HepG2 (cell line): ENCODE data around the gene ABTB2. TPM values are rescaled to one million over a fixed set of nuclear protein-coding genes. Genes with fewer than 3 reads are reported as not detected.

Source experiments
- LCORL ChIP-seq, 2 experiments: fragments of 450-650 bp in 1 of 2; sonication (generic) in 1 of 2; formaldehyde crosslinking in 1 of 2; IDR thresholded peaks; 2 replicates each; pipeline versions ENCODE4 v1.5.0 to v1.6.1; 2017 to 2020; ENCODE audit warnings: antibody characterized with exemption in 1 of 2, missing genetic modification reagents in 1 of 2
- TAF15 ChIP-seq: fragments of 200-400 bp; formaldehyde crosslinking; IDR thresholded peaks from one replicate; pipeline ENCODE4 v1.6.1; 2018; ENCODE audit warnings: mild to moderate bottlenecking, low read depth, low read length; ENCODE audit not compliant: poor library complexity, severe bottlenecking
- ZBTB14 ChIP-seq: sonication (generic); formaldehyde crosslinking; IDR thresholded peaks from 2 replicates; pipeline ENCODE4 v1.4.0; 2020; ENCODE audit warnings: missing genetic modification reagents
- ZBTB20 ChIP-seq: sonication (generic); formaldehyde crosslinking; IDR thresholded peaks from 2 replicates; pipeline ENCODE4 v1.8.1; 2023; ENCODE audit warnings: missing genetic modification reagents, low read depth, mild to moderate bottlenecking, borderline replicate concordance
- ZFP36L1 ChIP-seq: sonication (generic); formaldehyde crosslinking; IDR thresholded peaks from 2 replicates; pipeline ENCODE4 v1.8.0; 2022; ENCODE audit warnings: mild to moderate bottlenecking, missing genetic modification reagents, moderate library complexity
- ZNF383 ChIP-seq: sonication (generic); formaldehyde crosslinking; IDR thresholded peaks from 2 replicates; pipeline ENCODE4 v1.4.0; 2020; ENCODE audit warnings: missing genetic modification reagents, mild to moderate bottlenecking, borderline replicate concordance
- ZNF414 ChIP-seq: sonication (generic); formaldehyde crosslinking; IDR thresholded peaks from 2 replicates; pipeline ENCODE4 v1.5.0; 2020; ENCODE audit warnings: missing genetic modification reagents
- ZNF75D ChIP-seq: sonication (generic); formaldehyde crosslinking; IDR thresholded peaks from 2 replicates; pipeline ENCODE4 v1.8.1; 2023; ENCODE audit warnings: missing genetic modification reagents, mild to moderate bottlenecking, borderline replicate concordance
- ZNF766 ChIP-seq: sonication (generic); formaldehyde crosslinking; IDR thresholded peaks from 2 replicates; pipeline ENCODE4 v1.5.0; 2020; ENCODE audit warnings: missing genetic modification reagents, borderline replicate concordance
- polyA plus RNA-seq, 8 experiments: library from polyadenylated mRNA; depleted of rRNA in 3 of 8; stranded (reverse) in 7 of 8; unstranded in 1 of 8; fragments of >200 nt; fragmentation: Illumina TruSeq in 4 of 8; extraction: Trizol in 4 of 8; gene quantifications; 2 replicates each; pipeline versions ENCODE4 v1.2.1 to v1.2.3, GENCODE V29; 2011 to 2016; ENCODE audit warnings: low read depth in 4 of 8, missing spikeins in 1 of 8, mixed read lengths in 1 of 8; ENCODE audit not compliant: insufficient read depth in 1 of 8
- total RNA-seq, 5 experiments: library from RNA; depleted of rRNA; stranded (reverse); fragments of >200 nt; fragmentation: Illumina TruSeq; extraction: Trizol; gene quantifications; 2 replicates each; pipeline ENCODE4 v1.2.3, GENCODE V29; 2016; ENCODE audit warnings: low read depth in 1 of 5
- TF ChIP-seq, protein P1 (sequence below): sonication (generic); formaldehyde crosslinking; IDR thresholded peaks from 2 replicates; pipeline ENCODE4 v1.5.0; 2020; ENCODE audit warnings: missing genetic modification reagents

The ABTB2 gene
- total and polyA plus RNA-seq, 2 of the 13 experiments (the other 11 are each of a cell fraction or from before 2014, with no cell fraction given), result 5.1 to 15.4 TPM

- TF ChIP-seq ZBTB14 (CRISPR knock-in tag) (no peak), TAF15 (no peak), ZNF414 (CRISPR knock-in tag) (no peak), LCORL (IDR thresholded peaks at IDR 0.05) (no peak), LCORL (CRISPR knock-in tag; IDR thresholded peaks at IDR 0.05) (no peak), ZFP36L1 (CRISPR knock-in tag) (no peak), ZNF383 (no peak), ZBTB20 (CRISPR knock-in tag) (no peak), ZNF766 (CRISPR knock-in tag) (no peak), ZNF75D (no peak)
- TF ChIP-seq, protein P1, sequence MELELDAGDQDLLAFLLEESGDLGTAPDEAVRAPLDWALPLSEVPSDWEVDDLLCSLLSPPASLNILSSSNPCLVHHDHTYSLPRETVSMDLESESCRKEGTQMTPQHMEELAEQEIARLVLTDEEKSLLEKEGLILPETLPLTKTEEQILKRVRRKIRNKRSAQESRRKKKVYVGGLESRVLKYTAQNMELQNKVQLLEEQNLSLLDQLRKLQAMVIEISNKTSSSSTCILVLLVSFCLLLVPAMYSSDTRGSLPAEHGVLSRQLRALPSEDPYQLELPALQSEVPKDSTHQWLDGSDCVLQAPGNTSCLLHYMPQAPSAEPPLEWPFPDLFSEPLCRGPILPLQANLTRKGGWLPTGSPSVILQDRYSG (CRISPR knock-in tag), result no peak
Measured at GRCh38 chr11:34268906-34269430, 88.8 kb downstream of the ABTB2 start (continued).
